Endothelial cell of umbilical vein (primary cell): ENCODE measurements around the gene TMPRSS6. TPM values are rescaled to one million over a fixed set of nuclear protein-coding genes. Genes with fewer than 3 reads are reported as not detected.

Experiments
- BruUV-seq: library from RNA; stranded (reverse); fragments of 400-500 nt; replicated peaks from 2 replicates; lab custom pipeline; 2021; lab: Mats Ljungman, UMichigan
- CTCF ChIA-PET: fragments of 300-600, 350-600 bp; sonication (Branson Sonifier 250); formaldehyde crosslinking; loops from one replicate; lab custom pipeline; 2021; ENCODE audit warnings: antibody characterized with exemption, inconsistent platforms; lab: Charles Lee
- POLR2A ChIA-PET: fragments of 300-600, 350-600 bp; sonication (Branson Sonifier 250); formaldehyde crosslinking; loops from one replicate; lab custom pipeline; 2021; ENCODE audit warnings: antibody characterized with exemption, inconsistent platforms; lab: Charles Lee
- DNase-seq: peaks from one replicate; pipeline ENCODE4 v3.0.0-alpha.2; 2011; ENCODE audit warnings: low read depth, low spot score
- FAIRE-seq: peaks from 2 replicates; lab custom pipeline; 2011; peaks lifted over from hg19 to GRCh38; lab: Jason Lieb, UNC
- H2AFZ ChIP-seq: 2 replicates; pipeline ENCODE4 v1.6.0; 2012; ENCODE audit warnings: low read depth, low read length, control low read depth, inconsistent platforms
- H3K27ac ChIP-seq: 2 replicates; pipeline ENCODE4 v1.5.1; 2011; ENCODE audit warnings: low read depth, mild to moderate bottlenecking, control low read depth, low read length, moderate library complexity; ENCODE audit not compliant: insufficient read depth
- H3K27me3 ChIP-seq, 2 experiments: 2 replicates each; pipeline versions ENCODE4 v1.6.0 to v1.6.1; 2011; ENCODE audit warnings: low read length in 2 of 2, mixed read lengths in 1 of 2; ENCODE audit not compliant: control insufficient read depth in 2 of 2, insufficient read depth in 2 of 2
- H3K36me3 ChIP-seq, 2 experiments: 2 replicates in 1 of 2; 3 replicates in 1 of 2; pipeline ENCODE4 v1.5.1; 2011; ENCODE audit warnings: low read length in 2 of 2, mild to moderate bottlenecking in 1 of 2, moderate library complexity in 1 of 2; ENCODE audit not compliant: control insufficient read depth in 2 of 2, insufficient read depth in 2 of 2; ENCODE audit errors: extremely low read depth in 1 of 2
- H3K4me1 ChIP-seq: 3 replicates; pipeline ENCODE4 v1.5.1; 2011; ENCODE audit warnings: mild to moderate bottlenecking, low read length; ENCODE audit not compliant: control insufficient read depth, insufficient read depth; ENCODE audit errors: extremely low read depth
- H3K4me2 ChIP-seq: 2 replicates; pipeline ENCODE4 v1.6.1; 2011; ENCODE audit warnings: low read length, control low read depth, mixed read lengths; ENCODE audit not compliant: insufficient read depth
- H3K4me3 ChIP-seq, 3 experiments: fragments of 200-600 bp in 1 of 3; sonication (generic), shearing (Covaris generic) in 1 of 3; replicated peaks in 1 of 3; 2 replicates each; pipeline ENCODE4 v1.5.1; 2011 to 2016; ENCODE audit warnings: control low read depth in 3 of 3, low read length in 3 of 3, mild to moderate bottlenecking in 2 of 3, inconsistent platforms in 1 of 3, low read depth in 1 of 3, moderate library complexity in 1 of 3; ENCODE audit not compliant: insufficient read depth in 1 of 3
- H3K79me2 ChIP-seq: 2 replicates; pipeline ENCODE4 v1.6.0; 2012; ENCODE audit warnings: low read length, inconsistent platforms; ENCODE audit not compliant: control insufficient read depth, insufficient read depth
- H3K9ac ChIP-seq: replicated peaks from 2 replicates; pipeline ENCODE3; 2011; ENCODE audit warnings: low read length, control low read depth; ENCODE audit not compliant: insufficient read depth; ENCODE audit errors: extremely low read depth
- H3K9me1 ChIP-seq: replicated peaks from 3 replicates; pipeline ENCODE4 v1.6.0; 2011; ENCODE audit warnings: mild to moderate bottlenecking, low read length; ENCODE audit not compliant: control insufficient read depth, insufficient read depth; ENCODE audit errors: extremely low read depth
- H3K9me3 ChIP-seq: replicated peaks from 2 replicates; pipeline ENCODE4 v1.5.1; 2012; ENCODE audit warnings: low read length, inconsistent platforms; ENCODE audit not compliant: control insufficient read depth, insufficient read depth
- H4K20me1 ChIP-seq: replicated peaks from 2 replicates; pipeline ENCODE3; 2011; ENCODE audit warnings: mild to moderate bottlenecking, low read length; ENCODE audit not compliant: control insufficient read depth, insufficient read depth; ENCODE audit errors: extremely low read depth
- EZH2 ChIP-seq: IDR thresholded peaks from 2 replicates; pipeline ENCODE4 v1.6.1; 2012; ENCODE audit warnings: borderline replicate concordance, low read depth, mild to moderate bottlenecking, moderate library complexity, low read length, inconsistent platforms; ENCODE audit not compliant: severe bottlenecking
- JUN ChIP-seq: IDR thresholded peaks from 2 replicates; pipeline ENCODE4 v1.6.1; 2011; ENCODE audit warnings: borderline replicate concordance, low read depth; ENCODE audit not compliant: insufficient read length, insufficient read depth
- MYC ChIP-seq: IDR thresholded peaks from one replicate; pipeline ENCODE4 v1.6.1; 2011; ENCODE audit warnings: mild to moderate bottlenecking, low read depth, low read length
- POLR2A ChIP-seq: IDR thresholded peaks from 2 replicates; pipeline ENCODE4 v1.6.1; 2012; ENCODE audit warnings: low read depth, mild to moderate bottlenecking, control low read depth, low read length
- POLR2AphosphoS5 ChIP-seq: IDR thresholded peaks from 2 replicates; pipeline ENCODE4 v1.6.1; 2012; ENCODE audit warnings: low read depth, mild to moderate bottlenecking, control low read depth, low read length, moderate library complexity; ENCODE audit not compliant: insufficient read depth
- dilution Hi-C: fragments of 300-500 bp; cut with MboI; formaldehyde crosslinking; loops from one replicate; pipeline ENCODE4 v1.15.0; 2019; ENCODE audit warnings: low sequenced_read_pairs; ENCODE audit not compliant: extremely low pct_ligation_motif_present
- intact Hi-C: fragments of 100-400 bp; cut with micrococcal nuclease; formaldehyde crosslinking; loops from one replicate; pipeline ENCODE4 v1.10.0; 2022
- polyA plus RNA-seq, 4 experiments: library from polyadenylated mRNA; depleted of rRNA in 3 of 4; stranded (reverse) in 3 of 4; unstranded in 1 of 4; fragments of >200 nt; gene quantifications; 2 replicates each; pipeline versions ENCODE4 v1.2.1 to v1.2.3, GENCODE V29; 2011 to 2012; ENCODE audit warnings: missing spikeins in 1 of 4
- total RNA-seq: library from RNA; stranded (reverse); gene quantifications from 2 replicates; pipeline ENCODE4 v1.2.3, GENCODE V29; 2021
- TF ChIP-seq, protein P1 (sequence below): IDR thresholded peaks from 2 replicates; pipeline ENCODE4 v1.6.1; 2011; ENCODE audit not compliant: insufficient read depth, insufficient read length
- TF ChIP-seq, protein P2 (sequence below), 2 donors: IDR thresholded peaks; 1 replicate in 1 of 2; 2 replicates in 1 of 2; pipeline ENCODE4 v1.5.1; 2011; ENCODE audit warnings: low read length in 2 of 2, mild to moderate bottlenecking in 2 of 2, moderate library complexity in 2 of 2, control low read depth in 1 of 2, inconsistent platforms in 1 of 2, low read depth in 1 of 2; ENCODE audit not compliant: insufficient read depth in 1 of 2; ENCODE audit errors: extremely low read depth in 1 of 2

Gene TMPRSS6
- total and polyA plus RNA-seq, 2 donors (not counting 3 experiments of a cell fraction or from before 2014, with no cell fraction given): not detected

DNA sequence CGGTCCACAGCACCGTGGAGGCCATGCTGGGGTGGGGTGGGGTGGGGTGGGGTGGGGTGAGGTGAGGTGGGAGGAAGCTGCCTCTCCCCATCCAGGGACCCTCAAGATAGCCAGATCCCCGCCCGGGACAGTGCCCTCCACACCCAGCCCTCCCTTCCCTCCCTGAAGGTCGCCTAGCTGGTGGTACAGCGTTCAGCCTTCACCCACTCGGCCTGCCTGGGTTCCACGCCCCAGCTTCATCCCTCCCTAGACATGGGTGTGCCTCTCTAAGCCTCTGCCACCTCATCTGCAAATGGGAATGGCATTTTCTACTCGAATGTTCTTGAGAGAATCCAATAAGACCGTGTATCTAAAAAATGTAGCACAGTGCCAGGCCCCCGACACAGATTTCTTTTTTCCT is 40.2 kb downstream of the TMPRSS6 start:
- no peaks in the 10 kb centered on the region for H3K79me2 ChIP-seq
- dilution Hi-C loops (no loop called here), intact Hi-C loops (no loop called here)
- no peaks in the 10 kb centered on the region for H3K9me1 ChIP-seq
- POLR2A ChIA-PET: no interaction called here
- H3K4me1 ChIP-seq: no peaks in the 10 kb centered on the region
- DNase-seq (no peak), FAIRE-seq (no peak)
- no peak overlapping the region for H2AFZ ChIP-seq
- CTCF ChIA-PET: interaction anchor here (1.4 kb wide), 1 partner anchor 20 kb away, joined by 3 read pairs; no protein-coding TSS in a partner anchor
- no peaks in the 10 kb centered on the region for H3K9me3 ChIP-seq
- no peaks in the 10 kb centered on the region for H4K20me1 ChIP-seq
- H3K27ac ChIP-seq: no peak overlapping the region
- H3K4me2 ChIP-seq: no peak overlapping the region
- H3K27me3 ChIP-seq: peaks cover 14 to 15% of the 10 kb centered on the region in 2 experiments
- no TSS peak for BruUV-seq
- no peak overlapping the region for H3K4me3 ChIP-seq
- H3K36me3 ChIP-seq: no peaks in the 10 kb centered on the region
- H3K9ac ChIP-seq: no peak overlapping the region
- TF ChIP-seq, protein P1, sequence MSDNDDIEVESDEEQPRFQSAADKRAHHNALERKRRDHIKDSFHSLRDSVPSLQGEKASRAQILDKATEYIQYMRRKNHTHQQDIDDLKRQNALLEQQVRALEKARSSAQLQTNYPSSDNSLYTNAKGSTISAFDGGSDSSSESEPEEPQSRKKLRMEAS: no peak
- TF ChIP-seq, protein P2, sequence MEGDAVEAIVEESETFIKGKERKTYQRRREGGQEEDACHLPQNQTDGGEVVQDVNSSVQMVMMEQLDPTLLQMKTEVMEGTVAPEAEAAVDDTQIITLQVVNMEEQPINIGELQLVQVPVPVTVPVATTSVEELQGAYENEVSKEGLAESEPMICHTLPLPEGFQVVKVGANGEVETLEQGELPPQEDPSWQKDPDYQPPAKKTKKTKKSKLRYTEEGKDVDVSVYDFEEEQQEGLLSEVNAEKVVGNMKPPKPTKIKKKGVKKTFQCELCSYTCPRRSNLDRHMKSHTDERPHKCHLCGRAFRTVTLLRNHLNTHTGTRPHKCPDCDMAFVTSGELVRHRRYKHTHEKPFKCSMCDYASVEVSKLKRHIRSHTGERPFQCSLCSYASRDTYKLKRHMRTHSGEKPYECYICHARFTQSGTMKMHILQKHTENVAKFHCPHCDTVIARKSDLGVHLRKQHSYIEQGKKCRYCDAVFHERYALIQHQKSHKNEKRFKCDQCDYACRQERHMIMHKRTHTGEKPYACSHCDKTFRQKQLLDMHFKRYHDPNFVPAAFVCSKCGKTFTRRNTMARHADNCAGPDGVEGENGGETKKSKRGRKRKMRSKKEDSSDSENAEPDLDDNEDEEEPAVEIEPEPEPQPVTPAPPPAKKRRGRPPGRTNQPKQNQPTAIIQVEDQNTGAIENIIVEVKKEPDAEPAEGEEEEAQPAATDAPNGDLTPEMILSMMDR (IDR thresholded peaks at IDR 0.05; ENCODE audit: extremely low read depth in 1 of 2, insufficient read depth in 1 of 2, low read depth in 1 of 2, low read length in 2 of 2): no peak
- TF ChIP-seq MYC: no peak
- TF ChIP-seq POLR2A: no peak
- no peak for TF ChIP-seq JUN
- TF ChIP-seq POLR2AphosphoS5: no peak
- TF ChIP-seq EZH2: no peak
